ENCODE measurements around the gene SPAG16.
A peak's percentile ranks its signal among the peaks of the same experiment; 100 is the strongest.

The SPAG16 gene

DNA sequence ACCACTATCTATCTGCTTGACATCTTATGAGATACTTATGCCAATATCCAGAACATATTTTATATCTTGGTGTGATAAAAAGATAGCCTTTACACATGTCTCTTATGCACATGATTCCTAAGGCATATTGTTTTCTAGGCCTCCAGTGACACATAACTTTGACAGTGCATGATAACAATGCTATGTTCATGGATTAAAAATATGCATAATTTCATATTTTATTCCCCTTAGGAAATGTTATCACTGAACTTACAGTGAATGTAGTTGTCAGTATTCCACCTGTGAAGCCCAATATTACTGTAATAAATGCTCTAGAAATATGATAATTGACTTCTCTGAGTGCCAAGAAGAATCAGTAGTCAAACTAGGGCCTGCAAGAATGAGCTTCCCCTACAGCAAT lies 532.3 kb downstream of the SPAG16 start:
- no peak overlapping the region for H3K9ac ChIP-seq (ENCODE audit: low read length in 5 of 5)
- H3K36me3 ChIP-seq (ENCODE audit: control insufficient read depth in 5 of 5, insufficient read depth in 5 of 5, low read length in 5 of 5) = no peaks in the 10 kb centered on the region
- H3K27ac ChIP-seq (ENCODE audit: low read depth, low read length) = no peak overlapping the region
- H3K4me3 ChIP-seq (ENCODE audit: low read depth in 1 of 5, low read length in 5 of 5) = no peak overlapping the region
- H3K27me3 ChIP-seq (ENCODE audit: control insufficient read depth in 5 of 5, insufficient read depth in 4 of 5, low read length in 5 of 5) = no peaks in the 10 kb centered on the region
- peaks cover 0 to 11% (median 10%) of the 10 kb centered on the region in 5 donors for H3K4me1 ChIP-seq (ENCODE audit: control insufficient read depth in 5 of 5, insufficient read depth in 5 of 5, low read length in 5 of 5)
- no peaks in the 10 kb centered on the region for H3K9me3 ChIP-seq (ENCODE audit: control insufficient read depth in 5 of 5, low read length in 5 of 5)

DNA sequence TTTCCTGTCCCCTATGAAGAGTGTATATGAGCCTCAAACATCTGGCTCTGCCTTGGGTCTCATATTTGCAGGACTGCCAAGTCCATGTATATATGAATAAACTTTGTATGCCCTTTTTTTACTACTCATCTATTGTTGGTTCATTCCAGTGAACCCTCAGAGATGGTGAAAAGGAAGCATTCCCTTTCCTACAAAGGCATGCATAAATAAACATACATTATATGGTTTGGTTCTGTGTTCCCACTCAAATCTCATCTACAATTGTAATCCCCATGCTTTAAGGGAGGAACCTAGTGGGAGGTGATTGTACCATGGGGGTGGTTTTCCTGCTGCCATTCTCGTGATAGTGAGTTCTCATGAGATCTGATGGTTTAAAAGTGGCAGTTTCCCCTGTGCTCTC lies 534.2 kb downstream of the SPAG16 start:
- peaks cover 0 to 9% (median 7%) of the 10 kb centered on the region in 5 donors for H3K4me1 ChIP-seq (ENCODE audit: control insufficient read depth in 5 of 5, insufficient read depth in 5 of 5, low read length in 5 of 5)
- H3K27me3 ChIP-seq (ENCODE audit: control insufficient read depth in 5 of 5, insufficient read depth in 4 of 5, low read length in 5 of 5) = no peaks in the 10 kb centered on the region
- H3K36me3 ChIP-seq (ENCODE audit: control insufficient read depth in 5 of 5, insufficient read depth in 5 of 5, low read length in 5 of 5) = no peaks in the 10 kb centered on the region
- H3K4me3 ChIP-seq (ENCODE audit: low read depth in 1 of 5, low read length in 5 of 5) = no peak overlapping the region
- no peak overlapping the region for H3K27ac ChIP-seq (ENCODE audit: low read depth, low read length)
- H3K9ac ChIP-seq (ENCODE audit: low read length in 5 of 5) = no peak overlapping the region
- H3K9me3 ChIP-seq (ENCODE audit: control insufficient read depth in 5 of 5, low read length in 5 of 5) = peaks cover 0 to 5% (median 0%) of the 10 kb centered on the region in 5 donors

GRCh38 chr2:213834331-213834730 lies 550.1 kb downstream of the SPAG16 start:
- H3K27ac ChIP-seq (ENCODE audit: low read depth, low read length) = peak overlapping the region; percentile 71
- peaks cover 0 to 7% (median 2%) of the 10 kb centered on the region in 5 donors for H3K9me3 ChIP-seq (ENCODE audit: control insufficient read depth in 5 of 5, low read length in 5 of 5)
- no peaks in the 10 kb centered on the region for H3K36me3 ChIP-seq (ENCODE audit: control insufficient read depth in 5 of 5, insufficient read depth in 5 of 5, low read length in 5 of 5)
- H3K4me1 ChIP-seq (ENCODE audit: control insufficient read depth in 5 of 5, insufficient read depth in 5 of 5, low read length in 5 of 5) = peaks cover 0 to 15% (median 7%) of the 10 kb centered on the region in 5 donors
- H3K9ac ChIP-seq (ENCODE audit: low read length in 5 of 5) = no peak overlapping the region
- no peak overlapping the region for H3K4me3 ChIP-seq (ENCODE audit: low read depth in 1 of 5, low read length in 5 of 5)
- no peaks in the 10 kb centered on the region for H3K27me3 ChIP-seq (ENCODE audit: control insufficient read depth in 5 of 5, insufficient read depth in 4 of 5, low read length in 5 of 5)

DNA sequence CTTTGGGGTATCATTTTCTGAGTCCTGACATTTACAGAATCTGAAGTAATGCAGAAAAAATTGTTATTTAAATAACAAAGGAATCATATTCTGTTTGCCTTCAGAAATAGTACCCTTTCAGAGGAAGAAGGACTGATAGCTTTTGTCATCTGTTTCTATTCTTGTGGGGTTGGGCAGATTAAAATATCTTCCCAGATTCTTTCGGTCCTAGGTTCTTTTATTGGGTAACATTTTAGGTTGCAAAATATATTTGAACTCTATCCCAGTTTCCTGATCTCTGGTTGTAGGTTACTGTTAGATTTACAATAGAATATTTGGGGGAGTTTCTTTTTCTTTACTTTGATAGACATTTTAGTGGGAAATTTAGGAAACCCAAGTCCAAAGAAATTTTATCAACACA lies 550.5 kb downstream of the SPAG16 start:
- Histone ChIP-seq H3K4me1 (ENCODE audit: control insufficient read depth in 5 of 5, insufficient read depth in 5 of 5, low read length in 5 of 5) (peaks cover 0 to 15% (median 7%) of the 10 kb centered on the region in 5 donors), H3K27ac (ENCODE audit: low read depth, low read length) (peak overlapping the region; percentile 71), H3K9me3 (ENCODE audit: control insufficient read depth in 5 of 5, low read length in 5 of 5) (peaks cover 0 to 5% (median 0%) of the 10 kb centered on the region in 5 donors), H3K36me3 (ENCODE audit: control insufficient read depth in 5 of 5, insufficient read depth in 5 of 5, low read length in 5 of 5) (no peaks in the 10 kb centered on the region), H3K27me3 (ENCODE audit: control insufficient read depth in 5 of 5, insufficient read depth in 4 of 5, low read length in 5 of 5) (no peaks in the 10 kb centered on the region), H3K9ac (ENCODE audit: low read length in 5 of 5) (peak overlapping the region in 1 of 5 donors; percentile 60), H3K4me3 (ENCODE audit: low read depth in 1 of 5, low read length in 5 of 5) (no peak overlapping the region)

DNA sequence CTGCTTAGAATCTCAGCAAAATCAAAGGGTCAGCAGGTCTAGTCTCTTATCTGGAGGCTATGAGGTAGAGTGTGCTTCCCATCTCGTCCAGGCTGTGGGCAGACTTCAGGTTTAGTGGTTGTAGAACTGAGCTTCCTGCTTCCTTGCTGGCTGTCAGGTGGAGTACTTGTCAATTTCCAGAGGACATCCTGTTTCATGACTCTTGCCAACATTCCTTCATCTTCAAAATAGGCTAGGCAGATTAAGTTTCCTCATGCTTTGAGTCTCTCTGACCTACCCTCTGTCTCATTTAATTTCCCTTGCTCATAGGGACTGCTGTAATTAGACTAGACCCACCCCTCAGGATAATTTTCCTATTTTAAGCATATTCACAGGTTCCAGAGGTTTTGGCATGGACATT lies 562.6 kb downstream of the SPAG16 start:
- H3K4me3 ChIP-seq (ENCODE audit: low read depth in 1 of 5, low read length in 5 of 5) = no peak overlapping the region
- H3K27me3 ChIP-seq (ENCODE audit: control insufficient read depth in 5 of 5, insufficient read depth in 4 of 5, low read length in 5 of 5) = no peaks in the 10 kb centered on the region
- H3K9me3 ChIP-seq (ENCODE audit: control insufficient read depth in 5 of 5, low read length in 5 of 5) = no peaks in the 10 kb centered on the region
- H3K9ac ChIP-seq (ENCODE audit: low read length in 5 of 5) = no peak overlapping the region
- no peak overlapping the region for H3K27ac ChIP-seq (ENCODE audit: low read depth, low read length)
- H3K4me1 ChIP-seq (ENCODE audit: control insufficient read depth in 5 of 5, insufficient read depth in 5 of 5, low read length in 5 of 5) = peaks cover 0 to 4% (median 0%) of the 10 kb centered on the region in 5 donors
- no peaks in the 10 kb centered on the region for H3K36me3 ChIP-seq (ENCODE audit: control insufficient read depth in 5 of 5, insufficient read depth in 5 of 5, low read length in 5 of 5)

GRCh38 chr2:213847316-213847715 lies 563.1 kb downstream of the SPAG16 start:
- peaks cover 0 to 4% (median 0%) of the 10 kb centered on the region in 5 donors for H3K4me1 ChIP-seq (ENCODE audit: control insufficient read depth in 5 of 5, insufficient read depth in 5 of 5, low read length in 5 of 5)
- H3K36me3 ChIP-seq (ENCODE audit: control insufficient read depth in 5 of 5, insufficient read depth in 5 of 5, low read length in 5 of 5) = no peaks in the 10 kb centered on the region
- H3K4me3 ChIP-seq (ENCODE audit: low read depth in 1 of 5, low read length in 5 of 5) = no peak overlapping the region
- no peaks in the 10 kb centered on the region for H3K27me3 ChIP-seq (ENCODE audit: control insufficient read depth in 5 of 5, insufficient read depth in 4 of 5, low read length in 5 of 5)
- H3K9ac ChIP-seq (ENCODE audit: low read length in 5 of 5) = no peak overlapping the region
- no peak overlapping the region for H3K27ac ChIP-seq (ENCODE audit: low read depth, low read length)
- no peaks in the 10 kb centered on the region for H3K9me3 ChIP-seq (ENCODE audit: control insufficient read depth in 5 of 5, low read length in 5 of 5)

DNA sequence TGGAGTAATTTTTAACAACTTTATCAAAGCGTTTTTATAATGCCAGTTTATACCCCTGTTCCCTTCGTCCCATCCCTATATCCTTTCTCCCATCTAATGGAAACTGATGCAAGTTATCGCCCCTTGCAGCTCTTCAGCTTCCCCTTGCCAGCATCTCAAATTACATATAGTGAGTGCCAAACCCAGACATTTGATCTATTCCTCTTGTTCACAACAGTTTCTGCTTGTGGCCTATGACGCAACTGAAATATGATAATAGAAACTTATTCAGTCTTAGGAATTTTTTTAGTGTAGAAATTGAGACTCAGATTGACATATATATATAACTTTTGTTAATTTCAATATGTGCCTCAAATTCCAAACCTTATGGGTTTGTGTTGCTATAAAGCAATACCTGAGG lies 564.4 kb downstream of the SPAG16 start:
- no peak overlapping the region for H3K4me3 ChIP-seq (ENCODE audit: low read depth in 1 of 5, low read length in 5 of 5)
- no peaks in the 10 kb centered on the region for H3K9me3 ChIP-seq (ENCODE audit: control insufficient read depth in 5 of 5, low read length in 5 of 5)
- H3K36me3 ChIP-seq (ENCODE audit: control insufficient read depth in 5 of 5, insufficient read depth in 5 of 5, low read length in 5 of 5) = no peaks in the 10 kb centered on the region
- no peak overlapping the region for H3K9ac ChIP-seq (ENCODE audit: low read length in 5 of 5)
- peaks cover 0 to 4% (median 0%) of the 10 kb centered on the region in 5 donors for H3K4me1 ChIP-seq (ENCODE audit: control insufficient read depth in 5 of 5, insufficient read depth in 5 of 5, low read length in 5 of 5)
- H3K27me3 ChIP-seq (ENCODE audit: control insufficient read depth in 5 of 5, insufficient read depth in 4 of 5, low read length in 5 of 5) = no peaks in the 10 kb centered on the region
- H3K27ac ChIP-seq (ENCODE audit: low read depth, low read length) = no peak overlapping the region

- Histone ChIP-seq H3K9me3 (ENCODE audit: control insufficient read depth in 5 of 5, low read length in 5 of 5) (peaks cover 0 to 3% (median 0%) of the 10 kb centered on the region in 5 donors), H3K27ac (ENCODE audit: low read depth, low read length) (no peak overlapping the region), H3K36me3 (ENCODE audit: control insufficient read depth in 5 of 5, insufficient read depth in 5 of 5, low read length in 5 of 5) (no peaks in the 10 kb centered on the region), H3K4me1 (ENCODE audit: control insufficient read depth in 5 of 5, insufficient read depth in 5 of 5, low read length in 5 of 5) (no peaks in the 10 kb centered on the region), H3K27me3 (ENCODE audit: control insufficient read depth in 5 of 5, insufficient read depth in 4 of 5, low read length in 5 of 5) (no peaks in the 10 kb centered on the region), H3K4me3 (ENCODE audit: low read depth in 1 of 5, low read length in 5 of 5) (no peak overlapping the region), H3K9ac (ENCODE audit: low read length in 5 of 5) (no peak overlapping the region)
Measured at GRCh38 chr2:213861638-213862037, 577.4 kb downstream of the SPAG16 start.

DNA sequence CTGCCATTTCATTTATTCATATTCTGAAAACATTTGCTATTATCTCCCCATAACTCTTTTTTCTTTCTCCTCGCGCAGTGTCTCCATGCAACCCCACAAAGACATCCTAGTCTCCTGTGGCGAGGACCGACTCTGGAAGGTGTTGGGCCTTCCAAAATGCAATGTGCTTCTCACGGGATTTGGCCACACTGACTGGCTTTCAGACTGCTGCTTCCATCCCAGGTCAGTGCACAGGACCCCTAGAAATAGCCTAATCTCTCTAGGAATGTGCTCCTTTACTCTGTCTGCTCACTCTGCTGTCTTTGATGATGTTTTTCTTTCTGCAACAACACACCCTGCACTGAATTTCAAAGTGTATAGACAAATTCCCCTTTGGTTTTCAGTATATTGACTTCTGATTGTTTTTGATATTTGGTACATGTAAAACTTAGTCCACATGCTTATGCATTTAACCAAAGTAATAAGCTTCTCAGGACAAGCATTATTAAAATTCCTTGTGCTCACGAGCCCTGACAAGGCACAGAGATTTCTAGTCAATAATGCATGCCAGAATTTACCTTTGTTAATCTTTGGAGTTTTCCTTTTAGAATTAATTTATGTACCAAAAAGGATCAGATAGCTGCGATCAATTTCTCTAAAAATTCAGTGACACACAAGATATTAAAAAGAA lies 578.3 kb downstream of the SPAG16 start:
- H3K27me3 ChIP-seq (ENCODE audit: control insufficient read depth in 5 of 5, insufficient read depth in 4 of 5, low read length in 5 of 5) = no peaks in the 10 kb centered on the region
- no peak overlapping the region for H3K27ac ChIP-seq (ENCODE audit: low read depth, low read length)
- no peaks in the 10 kb centered on the region for H3K36me3 ChIP-seq (ENCODE audit: control insufficient read depth in 5 of 5, insufficient read depth in 5 of 5, low read length in 5 of 5)
- H3K4me1 ChIP-seq (ENCODE audit: control insufficient read depth in 5 of 5, insufficient read depth in 5 of 5, low read length in 5 of 5) = no peaks in the 10 kb centered on the region
- no peak overlapping the region for H3K4me3 ChIP-seq (ENCODE audit: low read depth in 1 of 5, low read length in 5 of 5)
- H3K9me3 ChIP-seq (ENCODE audit: control insufficient read depth in 5 of 5, low read length in 5 of 5) = peaks cover 0 to 5% (median 0%) of the 10 kb centered on the region in 5 donors
- no peak overlapping the region for H3K9ac ChIP-seq (ENCODE audit: low read length in 5 of 5)

- Histone ChIP-seq H3K4me1 (ENCODE audit: control insufficient read depth in 5 of 5, insufficient read depth in 5 of 5, low read length in 5 of 5) (no peaks in the 10 kb centered on the region), H3K9ac (ENCODE audit: low read length in 5 of 5) (no peak overlapping the region), H3K27ac (ENCODE audit: low read depth, low read length) (no peak overlapping the region), H3K9me3 (ENCODE audit: control insufficient read depth in 5 of 5, low read length in 5 of 5) (peaks cover 0 to 5% (median 0%) of the 10 kb centered on the region in 5 donors), H3K36me3 (ENCODE audit: control insufficient read depth in 5 of 5, insufficient read depth in 5 of 5, low read length in 5 of 5) (no peaks in the 10 kb centered on the region), H3K27me3 (ENCODE audit: control insufficient read depth in 5 of 5, insufficient read depth in 4 of 5, low read length in 5 of 5) (no peaks in the 10 kb centered on the region), H3K4me3 (ENCODE audit: low read depth in 1 of 5, low read length in 5 of 5) (no peak overlapping the region)
Measured at GRCh38 chr2:213863541-213863940, 579.3 kb downstream of the SPAG16 start.
